ENCODE results near the gene FBXL5.

Gene FBXL5

GRCh38 chr4:15584785-15585184 is 70.4 kb downstream of the FBXL5 start:
- Histone ChIP-seq H3K27ac (no peak overlapping the region), H3K4me3 (no peak overlapping the region)

GRCh38 chr4:15577508-15577907 is 77.6 kb downstream of the FBXL5 start:
- no peak overlapping the region for H3K27ac ChIP-seq
- H3K4me3 ChIP-seq, result no peak overlapping the region

GRCh38 chr4:15575966-15576365 is 79.2 kb downstream of the FBXL5 start:
- Histone ChIP-seq H3K4me3 (no peak overlapping the region), H3K27ac (no peak overlapping the region)

- Histone ChIP-seq H3K27ac (no peak overlapping the region), H3K4me3 (no peak overlapping the region)
Observed at GRCh38 chr4:15569746-15570145, 85.4 kb downstream of the FBXL5 start.

- Histone ChIP-seq H3K4me3 (no peak overlapping the region), H3K27ac (no peak overlapping the region)
Observed at GRCh38 chr4:15568821-15569220, 86.3 kb downstream of the FBXL5 start.

- no peak overlapping the region for H3K4me3 ChIP-seq
- no peak overlapping the region for H3K27ac ChIP-seq
Observed at GRCh38 chr4:15563871-15564270, 91.3 kb downstream of the FBXL5 start.

GRCh38 chr4:15562623-15563022 is 92.5 kb downstream of the FBXL5 start:
- no peak overlapping the region for H3K27ac ChIP-seq
- H3K4me3 ChIP-seq, result no peak overlapping the region

GRCh38 chr4:15562114-15562513 is 93.0 kb downstream of the FBXL5 start:
- no peak overlapping the region for H3K4me3 ChIP-seq
- no peak overlapping the region for H3K27ac ChIP-seq

GRCh38 chr4:15558561-15558960 is 96.6 kb downstream of the FBXL5 start:
- H3K4me3 ChIP-seq, result no peak overlapping the region
- no peak overlapping the region for H3K27ac ChIP-seq

- Histone ChIP-seq H3K27ac (no peak overlapping the region), H3K4me3 (no peak overlapping the region)
Observed at GRCh38 chr4:15557786-15558550, 97.2 kb downstream of the FBXL5 start.

- H3K27ac ChIP-seq, result no peak overlapping the region
- no peak overlapping the region for H3K4me3 ChIP-seq
Observed at GRCh38 chr4:15556511-15557092, 98.6 kb downstream of the FBXL5 start.

All from skin epidermis (tissue), 12 donors.